Right atrium auricular region (tissue), 2 donors: ENCODE measurements around the gene PNMA8A. TPM values are rescaled to one million over a fixed set of nuclear protein-coding genes. Genes with fewer than 3 reads are reported as not detected.

Experiments
- DNase-seq: peaks from one replicate; pipeline ENCODE4 v3.0.0-alpha.2; 2019; ENCODE audit warnings: low spot score
- H3K27ac ChIP-seq, 2 donors: fragments of 200-600 bp; sonication (generic); 1 replicate in 1 of 2; 2 replicates in 1 of 2; pipeline ENCODE4 v1.5.1; 2016 to 2019
- H3K27me3 ChIP-seq, 2 donors: fragments of 200-600 bp; sonication (generic); one replicate each; pipeline versions ENCODE4 v1.5.1 to v1.6.0; 2017 to 2019
- H3K36me3 ChIP-seq: fragments of 200-600 bp; sonication (generic); one replicate; pipeline ENCODE4 v1.5.1; 2016
- H3K4me1 ChIP-seq, 2 donors: fragments of 200-600 bp; sonication (generic); one replicate each; pipeline versions ENCODE4 v1.5.1 to v1.6.0; 2017 to 2019
- H3K4me3 ChIP-seq, 2 donors: fragments of 200-600 bp; sonication (generic); 1 replicate in 1 of 2; 2 replicates in 1 of 2; pipeline ENCODE4 v1.5.1; 2017 to 2019; ENCODE audit warnings: mild to moderate bottlenecking in 1 of 2, moderate library complexity in 1 of 2
- H3K9me3 ChIP-seq, 2 donors: fragments of 200-600 bp; sonication (generic); one replicate each; pipeline ENCODE4 v1.5.1; 2019
- CTCF ChIP-seq, 2 donors: fragments of 200-600 bp; sonication (generic); IDR thresholded peaks; one replicate each; pipeline ENCODE4 v1.5.1; 2019; ENCODE audit warnings: antibody characterized with exemption in 2 of 2
- total RNA-seq, 2 donors: library from RNA; depleted of rRNA; stranded (reverse); fragments of >200 nt; gene quantifications; one replicate each; pipeline ENCODE4 v1.1.0, GENCODE V29; 2016

PNMA8A gene
- total RNA-seq, result 10 to 100 TPM in 1 of 2 donors, 1 to 10 TPM in 1; 9.9 to 16.6 TPM

GRCh38 chr19:46471116-46471733 is at the start of gene PNMA8A:
TSS of gene PNMA8A (minus strand) at chr19:46471563. CDS start at chr19:46471035, 528 bp downstream.
- Histone ChIP-seq H3K4me1 (peaks cover 0 to 14% of the 10 kb centered on the region in 2 donors), H3K4me3 (peak within 1 kb of the TSS; percentile 36 to 58), H3K9me3 (no peaks in the 10 kb centered on the region), H3K27ac (peak within 1 kb of the TSS; percentile 75 to 79), H3K36me3 (no peaks in the 10 kb centered on the region), H3K27me3 (no peaks in the 10 kb centered on the region)
- DNase-seq, result peak; percentile 85
- TF ChIP-seq CTCF (IDR thresholded peaks at IDR 0.05), result no peak

GRCh38 chr19:46520616-46521015 is 49.3 kb upstream of the PNMA8A start:
- Histone ChIP-seq H3K4me1 (no peaks in the 10 kb centered on the region), H3K27ac (no peak overlapping the region), H3K9me3 (no peaks in the 10 kb centered on the region), H3K27me3 (no peaks in the 10 kb centered on the region), H3K36me3 (no peaks in the 10 kb centered on the region), H3K4me3 (no peak overlapping the region)
- no peak for TF ChIP-seq CTCF (IDR thresholded peaks at IDR 0.05)
- no peak for DNase-seq

- no peak for TF ChIP-seq CTCF (IDR thresholded peaks at IDR 0.05)
- Histone ChIP-seq H3K27me3 (no peaks in the 10 kb centered on the region), H3K9me3 (no peaks in the 10 kb centered on the region), H3K4me1 (no peaks in the 10 kb centered on the region), H3K27ac (no peak overlapping the region), H3K4me3 (no peak overlapping the region), H3K36me3 (no peaks in the 10 kb centered on the region)
- no peak for DNase-seq
Measured at GRCh38 chr19:46517471-46517870, 46.1 kb upstream of the PNMA8A start.

- Histone ChIP-seq H3K27ac (no peak overlapping the region), H3K27me3 (no peaks in the 10 kb centered on the region), H3K4me1 (no peaks in the 10 kb centered on the region), H3K36me3 (no peaks in the 10 kb centered on the region), H3K9me3 (peaks cover 0 to 10% of the 10 kb centered on the region in 2 donors), H3K4me3 (no peak overlapping the region)
- DNase-seq, result no peak
- peak; percentile 47 to 73 for TF ChIP-seq CTCF (IDR thresholded peaks at IDR 0.05)
Measured at GRCh38 chr19:46515879-46516350, 44.6 kb upstream of the PNMA8A start.

GRCh38 chr19:46515290-46515609 is 43.9 kb upstream of the PNMA8A start:
- Histone ChIP-seq H3K4me3 (no peak overlapping the region), H3K4me1 (no peaks in the 10 kb centered on the region), H3K36me3 (no peaks in the 10 kb centered on the region), H3K27ac (no peak overlapping the region), H3K27me3 (no peaks in the 10 kb centered on the region), H3K9me3 (peaks cover 0 to 11% of the 10 kb centered on the region in 2 donors)
- no peak for DNase-seq
- no peak for TF ChIP-seq CTCF (IDR thresholded peaks at IDR 0.05)
